Esophagus squamous epithelium (tissue), 5 donors: ENCODE measurements around the gene MFSD2B. TPM values are rescaled to one million over a fixed set of nuclear protein-coding genes. Genes with fewer than 3 reads are reported as not detected.

Experiments used
- DNase-seq: peaks from one replicate; lab custom pipeline; 2025; lab: John Stamatoyannopoulos, UW
- H3K27ac ChIP-seq, 4 donors: fragments of 200-600 bp; sonication (generic); one replicate each; pipeline ENCODE4 v1.5.1; 2016 to 2019; ENCODE audit warnings: mild to moderate bottlenecking in 1 of 4
- H3K27me3 ChIP-seq, 4 donors: fragments of 200-600 bp; sonication (generic); 1 replicate in 3 of 4; 2 replicates in 1 of 4; pipeline versions ENCODE4 v1.5.1 to v1.6.0; 2017 to 2021; ENCODE audit warnings: antibody characterized with exemption in 1 of 4
- H3K36me3 ChIP-seq, 3 donors: fragments of 200-600 bp; sonication (generic); one replicate each; pipeline ENCODE4 v1.5.1; 2016 to 2019
- H3K4me1 ChIP-seq, 3 donors: fragments of 200-600 bp; sonication (generic); one replicate each; pipeline ENCODE4 v1.5.1; 2017 to 2019
- H3K4me3 ChIP-seq, 4 donors: fragments of 200-600 bp; sonication (generic); 1 replicate in 3 of 4; 2 replicates in 1 of 4; pipeline ENCODE4 v1.5.1; 2016 to 2019; ENCODE audit warnings: mild to moderate bottlenecking in 2 of 4, moderate library complexity in 1 of 4
- H3K9me3 ChIP-seq, 3 donors: fragments of 200-600 bp; sonication (generic); one replicate each; pipeline ENCODE4 v1.5.1; 2016 to 2019
- POLR2A ChIP-seq, 4 donors: fragments of 450-650 bp; IDR thresholded peaks; one replicate each; pipeline ENCODE4 v1.6.1; 2017; ENCODE audit warnings: antibody characterized with exemption in 4 of 4, mild to moderate bottlenecking in 4 of 4, moderate library complexity in 3 of 4
- WGBS, 2 donors: methylation state at CpG; one replicate each; pipeline ENCODE4 v1.1.5; 2018; 5-methylcytosine and 5-hydroxymethylcytosine counted together
- intact Hi-C: fragments of 100-400 bp; cut with DNase I; formaldehyde crosslinking; loops from one replicate; pipeline ENCODE4 v1.15.0; 2022
- total RNA-seq, 4 donors: library from RNA; depleted of rRNA; stranded (reverse); fragments of >200 nt; gene quantifications; one replicate each; pipeline ENCODE4 v1.1.0, GENCODE V29; 2016
- TF ChIP-seq, protein P1 (sequence below), 6 experiments: fragments of 450-650 bp in 4 of 6; fragments of 200-600 bp in 2 of 6; sonication (generic) in 2 of 6; IDR thresholded peaks; one replicate each; pipeline ENCODE4 v1.5.1; 2016 to 2019; ENCODE audit warnings: antibody characterized with exemption in 6 of 6, mild to moderate bottlenecking in 4 of 6, moderate library complexity in 4 of 6
- donor health status: DM: yes; HTN: yes; CAD: no.

The MFSD2B gene
- total RNA-seq, result under 1 TPM in 1 of 4 donors, not detected in 3; 0.19 TPM

- TF ChIP-seq, protein P1, sequence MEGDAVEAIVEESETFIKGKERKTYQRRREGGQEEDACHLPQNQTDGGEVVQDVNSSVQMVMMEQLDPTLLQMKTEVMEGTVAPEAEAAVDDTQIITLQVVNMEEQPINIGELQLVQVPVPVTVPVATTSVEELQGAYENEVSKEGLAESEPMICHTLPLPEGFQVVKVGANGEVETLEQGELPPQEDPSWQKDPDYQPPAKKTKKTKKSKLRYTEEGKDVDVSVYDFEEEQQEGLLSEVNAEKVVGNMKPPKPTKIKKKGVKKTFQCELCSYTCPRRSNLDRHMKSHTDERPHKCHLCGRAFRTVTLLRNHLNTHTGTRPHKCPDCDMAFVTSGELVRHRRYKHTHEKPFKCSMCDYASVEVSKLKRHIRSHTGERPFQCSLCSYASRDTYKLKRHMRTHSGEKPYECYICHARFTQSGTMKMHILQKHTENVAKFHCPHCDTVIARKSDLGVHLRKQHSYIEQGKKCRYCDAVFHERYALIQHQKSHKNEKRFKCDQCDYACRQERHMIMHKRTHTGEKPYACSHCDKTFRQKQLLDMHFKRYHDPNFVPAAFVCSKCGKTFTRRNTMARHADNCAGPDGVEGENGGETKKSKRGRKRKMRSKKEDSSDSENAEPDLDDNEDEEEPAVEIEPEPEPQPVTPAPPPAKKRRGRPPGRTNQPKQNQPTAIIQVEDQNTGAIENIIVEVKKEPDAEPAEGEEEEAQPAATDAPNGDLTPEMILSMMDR (IDR thresholded peaks at IDR 0.05), result no peak
- TF ChIP-seq POLR2A (IDR thresholded peaks at IDR 0.05), result no peak
- intact Hi-C loops, result no loop called here
- Histone ChIP-seq H3K9me3 (no peaks in the 10 kb centered on the region), H3K4me3 (peak within 1 kb of the TSS; percentile 35 to 67 (median 43)), H3K4me1 (peaks cover 12 to 20% (median 13%) of the 10 kb centered on the region in 3 donors), H3K36me3 (no peaks in the 10 kb centered on the region), H3K27ac (no peak within 1 kb of the TSS), H3K27me3 (peaks cover 0 to 31% (median 10%) of the 10 kb centered on the region in 4 donors)
- WGBS, 2 donors, result 6 to 12% methylated on average over 3 to 25 of the region's 75 CpGs
- no peak for DNase-seq
Measured at GRCh38 chr2:24009680-24010476, at the start of gene MFSD2B. TSS of gene MFSD2B (plus strand) at chr2:24010085. CDS start at chr2:24010097, 12 bp downstream.

- Histone ChIP-seq H3K4me1 (no peaks in the 10 kb centered on the region), H3K27ac (no peak overlapping the region), H3K27me3 (no peaks in the 10 kb centered on the region), H3K4me3 (no peak overlapping the region), H3K36me3 (peaks cover 0 to 49% (median 5%) of the 10 kb centered on the region in 3 donors), H3K9me3 (no peaks in the 10 kb centered on the region)
- no peak for TF ChIP-seq POLR2A (IDR thresholded peaks at IDR 0.05)
- TF ChIP-seq, protein P1 (IDR thresholded peaks at IDR 0.05), result no peak
- WGBS, 2 donors, result 89 to 98% methylated on average over 4 of the region's 4 CpGs
- no peak for DNase-seq
- intact Hi-C loops, result no loop called here
Measured at GRCh38 chr2:23967846-23968245, 42.0 kb upstream of the MFSD2B start.

DNA sequence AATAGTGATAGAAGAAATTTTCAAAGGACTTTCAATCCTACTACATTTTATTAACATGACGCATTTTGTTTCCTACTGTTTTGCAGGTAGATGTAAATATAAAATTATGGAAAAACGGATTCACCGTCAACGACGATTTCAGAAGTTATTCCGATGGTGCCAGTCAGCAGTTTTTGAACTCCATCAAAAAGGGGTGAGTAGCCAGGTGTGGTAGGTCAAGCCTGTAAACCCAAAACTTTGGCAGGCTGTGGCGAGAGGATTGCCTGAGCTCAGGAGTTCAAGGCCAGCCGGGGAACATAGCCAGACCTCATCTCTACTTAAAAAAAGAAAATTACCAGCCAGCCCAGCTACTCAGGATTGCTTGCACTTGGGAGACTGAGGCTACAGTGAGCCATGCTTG is 33.0 kb upstream of the MFSD2B start:
- H3K27me3 ChIP-seq, result no peaks in the 10 kb centered on the region
- H3K36me3 ChIP-seq, result peaks cover 0 to 95% (median 23%) of the 10 kb centered on the region in 3 donors
- no peaks in the 10 kb centered on the region for H3K9me3 ChIP-seq
- H3K4me1 ChIP-seq, result no peaks in the 10 kb centered on the region
- 92 to 99% methylated on average over 8 of the region's 8 CpGs for WGBS, 2 donors
- no peak overlapping the region for H3K4me3 ChIP-seq
- no peak for DNase-seq
- H3K27ac ChIP-seq, result no peak overlapping the region
- TF ChIP-seq POLR2A (IDR thresholded peaks at IDR 0.05), result no peak
- TF ChIP-seq, protein P1 (IDR thresholded peaks at IDR 0.05), result no peak
- intact Hi-C loops, result no loop called here

- Histone ChIP-seq H3K4me1 (no peaks in the 10 kb centered on the region), H3K27me3 (no peaks in the 10 kb centered on the region), H3K4me3 (no peak overlapping the region), H3K36me3 (peaks cover 0 to 74% (median 5%) of the 10 kb centered on the region in 3 donors), H3K9me3 (no peaks in the 10 kb centered on the region), H3K27ac (no peak overlapping the region)
- DNase-seq, result no peak
- intact Hi-C loops, result no loop called here
- TF ChIP-seq, protein P1 (IDR thresholded peaks at IDR 0.05), result peak in 2 of 6 experiments; percentile 30 to 49
- no peak for TF ChIP-seq POLR2A (IDR thresholded peaks at IDR 0.05)
- WGBS, 2 donors, result 54 to 56% methylated on average over 2 of the region's 2 CpGs
Measured at GRCh38 chr2:23988371-23988770, 21.5 kb upstream of the MFSD2B start.

DNA sequence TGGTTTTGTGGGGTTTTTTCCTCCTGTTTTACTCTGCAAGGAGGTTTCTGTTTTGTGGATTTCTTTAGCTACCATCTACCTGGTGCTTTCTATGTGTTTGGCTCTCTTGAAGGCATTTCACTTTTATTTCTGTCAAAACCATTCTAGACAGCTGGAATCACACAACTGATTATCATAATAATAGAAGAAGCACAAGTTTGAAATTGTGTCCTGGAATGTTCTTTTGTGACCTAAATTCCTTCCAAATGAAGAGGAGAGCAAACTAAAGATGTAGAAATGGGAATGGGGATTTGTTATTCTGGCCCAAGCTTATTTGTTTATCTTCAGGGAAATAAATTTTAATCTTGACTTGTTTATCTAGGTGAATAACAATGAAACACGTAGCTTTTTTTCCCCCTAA is 17.0 kb upstream of the MFSD2B start:
- Histone ChIP-seq H3K4me1 (no peaks in the 10 kb centered on the region), H3K9me3 (no peaks in the 10 kb centered on the region), H3K36me3 (peaks cover 0 to 34% (median 0%) of the 10 kb centered on the region in 3 donors), H3K27me3 (no peaks in the 10 kb centered on the region), H3K27ac (no peak overlapping the region), H3K4me3 (no peak overlapping the region)
- 58 to 63% methylated on average over 1 of the region's 1 CpG for WGBS, 2 donors
- no peak for DNase-seq
- intact Hi-C loops, result no loop called here
- TF ChIP-seq, protein P1 (IDR thresholded peaks at IDR 0.05), result no peak
- no peak for TF ChIP-seq POLR2A (IDR thresholded peaks at IDR 0.05)
